Activated CD4-positive, alpha-beta T cell treated with anti-CD3 and anti-CD28 coated beads for 4 hours (primary cell): ENCODE results near the gene TFB2M.
A peak's percentile ranks its signal among the peaks of the same experiment; 100 is the strongest.
"Not testable (repeated sequence)": the region's sequence is repeated elsewhere in the genome, so short reads cannot be mapped to it uniquely, and the experiment has no call there.

Experiments
- DNase-seq, 2 donors: peaks; one replicate each; pipeline ENCODE4 v3.0.0-alpha.2; 2020

The TFB2M gene, protein sequence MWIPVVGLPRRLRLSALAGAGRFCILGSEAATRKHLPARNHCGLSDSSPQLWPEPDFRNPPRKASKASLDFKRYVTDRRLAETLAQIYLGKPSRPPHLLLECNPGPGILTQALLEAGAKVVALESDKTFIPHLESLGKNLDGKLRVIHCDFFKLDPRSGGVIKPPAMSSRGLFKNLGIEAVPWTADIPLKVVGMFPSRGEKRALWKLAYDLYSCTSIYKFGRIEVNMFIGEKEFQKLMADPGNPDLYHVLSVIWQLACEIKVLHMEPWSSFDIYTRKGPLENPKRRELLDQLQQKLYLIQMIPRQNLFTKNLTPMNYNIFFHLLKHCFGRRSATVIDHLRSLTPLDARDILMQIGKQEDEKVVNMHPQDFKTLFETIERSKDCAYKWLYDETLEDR

DNA sequence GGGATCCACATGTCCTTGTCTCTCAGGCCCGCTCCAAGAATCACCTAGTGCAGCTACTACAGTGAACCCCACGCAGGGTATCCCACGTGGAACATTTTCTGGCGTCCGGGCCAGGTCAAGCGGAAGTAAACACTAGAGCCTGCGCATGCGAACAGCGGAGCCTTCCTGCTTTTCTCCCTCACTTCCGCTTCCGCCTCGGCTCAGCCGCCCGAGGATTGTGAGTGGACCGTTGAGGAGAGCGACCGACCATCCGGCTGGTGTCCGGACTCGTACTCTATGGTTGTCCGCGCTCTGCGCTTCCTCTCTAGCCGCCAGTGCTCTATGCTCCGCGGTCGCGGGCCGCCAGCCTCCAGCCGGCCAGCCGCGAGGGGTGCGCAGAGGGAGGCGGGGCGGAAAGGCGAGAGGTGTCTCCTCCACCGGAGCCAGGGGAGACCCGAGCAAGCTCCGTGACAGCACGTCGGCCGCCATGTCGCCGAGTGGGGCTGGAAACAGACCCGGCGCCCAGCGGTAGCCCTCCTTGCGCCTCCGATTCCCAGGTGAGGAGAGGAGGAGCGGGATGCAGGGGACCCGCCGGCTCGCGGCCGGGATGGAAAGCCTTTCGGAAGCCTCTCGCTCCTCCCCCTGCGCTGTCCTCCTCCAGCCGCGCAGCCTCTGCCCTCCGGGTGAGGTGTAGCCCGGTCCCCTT lies at the start of gene TFB2M, which contains the start of gene CNST:
TSS of gene TFB2M (minus strand) at position 134 of the 685 bp plus-strand sequence. CDS start at position 11, 123 bp downstream.
TSS of gene CNST (plus strand) at position 329 of the 685 bp plus-strand sequence. CDS start 25,107 bp downstream, outside the sequence.
- DNase-seq: peak; percentile 86 to 90

DNA sequence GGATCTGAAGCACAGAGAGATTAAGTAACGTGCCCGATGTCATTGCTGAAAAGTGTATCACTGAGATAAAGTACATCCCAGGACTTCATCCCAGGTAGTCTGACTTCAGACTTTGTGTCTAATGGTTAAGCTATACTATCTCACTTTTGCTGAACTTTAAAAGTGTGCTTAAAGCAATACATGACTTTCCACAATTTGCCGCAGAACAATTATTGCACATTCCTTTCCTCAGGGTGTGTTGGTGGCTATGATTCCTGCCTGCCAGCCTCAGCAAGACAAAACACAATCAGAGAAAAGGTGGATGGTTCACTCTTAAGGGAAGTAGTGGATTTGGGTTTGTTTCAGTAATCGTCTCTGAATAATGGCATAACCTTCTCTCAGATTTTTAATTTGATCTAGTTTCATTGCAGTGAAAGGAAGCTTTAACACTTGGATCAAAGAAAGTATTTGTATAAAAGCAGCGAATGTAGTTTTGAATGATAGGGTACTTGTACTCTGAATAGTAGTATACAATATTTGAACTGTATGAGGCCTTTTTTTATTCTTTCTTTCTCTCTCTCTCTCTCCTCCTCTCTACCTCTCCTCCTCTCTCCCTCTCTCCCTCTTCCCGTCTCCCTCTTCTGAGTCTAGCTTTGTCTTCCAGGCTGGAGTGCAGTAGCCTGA lies 47.2 kb upstream of the TFB2M start:
- no peak for DNase-seq

DNA sequence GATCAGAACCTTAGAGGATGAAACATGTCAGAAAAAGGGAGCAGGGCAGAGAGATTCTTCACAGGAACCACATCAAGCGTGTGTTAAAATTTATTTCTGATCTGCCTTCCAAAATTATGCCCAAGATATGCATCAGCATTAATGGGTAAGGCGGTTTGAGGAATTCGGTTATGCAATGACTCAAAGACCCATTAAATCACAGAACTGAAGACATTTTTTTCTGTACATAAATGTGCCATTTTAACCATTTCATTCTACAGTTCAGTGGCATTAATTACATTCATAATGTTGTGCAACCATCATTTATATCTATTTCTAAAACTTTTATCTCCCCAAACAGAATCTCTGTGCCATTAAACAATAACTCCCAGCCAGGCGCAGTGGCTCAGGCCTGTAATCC lies 43.6 kb upstream of the TFB2M start:
- no peak for DNase-seq

DNA sequence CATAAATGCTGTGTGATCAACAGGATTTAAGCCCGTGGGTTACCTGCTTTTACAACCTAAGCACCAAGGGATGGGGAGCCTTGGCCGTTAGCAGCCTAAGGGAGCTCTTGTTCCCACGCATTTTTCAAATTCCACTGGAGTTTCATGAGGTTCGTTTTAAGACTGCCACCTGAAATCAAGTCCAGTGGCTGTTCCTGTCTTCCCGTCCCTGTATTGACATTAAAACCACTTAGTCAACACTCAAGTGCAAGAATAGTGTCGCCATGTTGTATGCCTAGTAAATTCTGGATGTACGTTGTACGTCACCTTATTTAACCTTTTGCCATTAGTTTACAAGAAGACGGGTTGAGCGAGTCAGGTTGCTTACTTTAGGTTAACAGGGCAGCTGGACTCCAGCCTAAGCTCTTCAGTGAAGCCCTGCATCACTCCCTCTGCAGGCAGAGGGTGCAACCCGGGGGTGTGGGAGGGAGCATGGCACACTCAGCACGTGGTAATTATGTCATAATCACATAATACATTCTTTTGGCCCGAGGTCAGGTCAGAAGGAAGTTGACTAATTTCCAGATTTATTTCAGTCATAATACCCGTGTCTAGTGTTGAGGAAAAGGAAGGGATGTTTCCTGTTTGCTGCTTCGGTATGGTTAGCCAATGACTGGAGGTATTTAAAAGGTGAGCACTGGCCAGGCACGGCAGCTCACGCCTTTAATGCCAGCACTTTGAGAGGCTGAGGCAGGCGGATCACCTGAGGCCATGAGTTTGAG lies 42.7 kb upstream of the TFB2M start:
- DNase-seq: peak; percentile 20 to 22

DNA sequence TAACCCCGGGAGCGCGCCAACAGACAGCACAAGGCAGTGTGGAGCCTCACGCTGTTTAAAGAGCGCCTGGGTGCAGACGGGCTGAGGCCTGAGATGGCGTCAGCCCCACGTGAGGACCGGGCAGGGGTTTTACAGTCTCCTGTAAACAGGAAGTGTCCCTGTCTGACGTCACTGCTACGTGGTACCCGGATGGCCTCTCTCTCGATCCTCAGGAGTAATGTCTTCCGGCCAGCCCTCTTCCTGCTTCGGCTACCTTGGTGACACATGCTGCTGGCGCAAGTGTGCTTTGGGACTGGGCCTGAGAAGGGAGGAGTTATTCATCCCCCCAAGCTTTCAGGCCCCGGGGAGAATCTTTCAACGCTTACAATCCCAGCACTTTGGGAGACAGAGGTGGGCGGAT lies 41.4 kb upstream of the TFB2M start:
- DNase-seq: no peak

DNA sequence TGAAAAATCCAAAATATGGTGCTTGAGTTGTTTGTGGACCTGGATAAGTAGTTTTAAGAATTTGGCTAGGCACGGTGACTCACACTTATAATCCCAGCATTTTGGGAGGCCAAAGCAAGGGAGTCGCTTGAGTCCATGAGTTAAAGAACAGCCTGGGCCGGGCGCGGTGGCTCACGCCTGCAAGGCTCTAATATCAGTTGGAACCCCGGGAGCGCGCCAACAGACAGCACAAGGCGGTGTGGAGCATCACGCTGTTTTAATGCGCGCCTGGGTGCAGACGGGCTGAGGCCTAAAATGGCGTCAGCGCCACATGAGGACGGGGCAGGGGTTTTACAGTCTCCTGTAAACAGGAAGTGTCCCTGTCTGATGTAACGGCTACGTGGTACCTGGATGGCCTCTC lies 39.2 kb upstream of the TFB2M start:
- not testable (repeated sequence) for DNase-seq

DNA sequence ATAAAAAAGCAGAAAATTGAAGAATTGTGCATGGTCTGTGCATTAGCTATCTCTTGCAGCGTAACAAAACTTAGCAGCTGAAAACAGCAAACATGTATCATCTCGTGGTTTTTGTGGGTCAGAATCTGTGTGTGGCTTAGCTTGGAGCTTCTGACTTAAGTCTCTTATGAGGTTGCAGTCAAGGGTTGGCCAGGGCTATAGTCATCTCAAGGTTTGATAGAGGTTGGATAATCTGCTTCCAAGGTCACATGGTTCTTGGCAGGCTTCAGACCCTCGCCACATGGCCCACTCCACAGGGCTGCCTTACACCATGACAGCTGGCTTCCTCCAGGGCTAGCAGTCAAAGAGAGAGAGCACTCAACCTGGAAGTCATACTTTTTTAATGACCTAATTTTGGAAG lies 36.1 kb upstream of the TFB2M start:
- DNase-seq: no peak

DNA sequence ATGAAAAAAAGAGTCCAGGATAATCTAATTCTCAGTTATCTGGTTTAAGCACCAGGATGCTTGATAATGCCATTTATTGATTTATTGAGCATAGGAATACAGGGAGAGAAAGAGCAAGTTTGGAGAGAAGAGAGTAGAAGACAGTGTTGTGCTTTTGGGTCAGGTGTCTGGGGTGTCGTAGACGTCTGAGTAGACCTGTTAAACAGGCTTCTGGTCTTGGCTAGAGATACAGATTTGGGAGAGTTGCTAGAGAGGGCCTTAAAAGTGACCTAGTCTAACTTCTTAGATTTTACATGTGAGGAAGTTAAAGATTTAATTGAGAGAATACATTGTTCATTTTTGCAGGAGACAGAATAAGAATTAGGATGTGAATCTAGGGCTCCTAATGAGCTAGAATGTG lies 34.5 kb upstream of the TFB2M start:
- no peak for DNase-seq

DNA sequence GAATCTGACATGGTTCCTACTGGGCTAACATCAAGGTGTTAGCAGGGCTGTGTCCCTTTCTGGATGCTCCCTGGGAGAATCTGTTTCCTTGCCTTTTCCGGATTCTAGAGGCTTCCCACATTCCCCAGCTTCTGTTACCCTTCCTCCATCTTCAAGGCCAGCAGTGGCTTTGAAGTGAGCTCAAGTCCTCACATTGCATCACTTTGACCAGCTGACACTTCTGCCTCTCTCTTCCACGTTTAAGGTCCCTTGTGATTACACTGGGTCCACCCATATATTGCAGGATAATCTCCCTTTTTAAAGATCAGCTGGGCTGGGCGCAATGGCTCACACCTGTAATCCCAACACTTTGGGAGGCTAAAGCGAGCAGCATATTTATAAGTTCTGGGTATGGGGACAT lies 33.3 kb upstream of the TFB2M start:
- DNase-seq: no peak

DNA sequence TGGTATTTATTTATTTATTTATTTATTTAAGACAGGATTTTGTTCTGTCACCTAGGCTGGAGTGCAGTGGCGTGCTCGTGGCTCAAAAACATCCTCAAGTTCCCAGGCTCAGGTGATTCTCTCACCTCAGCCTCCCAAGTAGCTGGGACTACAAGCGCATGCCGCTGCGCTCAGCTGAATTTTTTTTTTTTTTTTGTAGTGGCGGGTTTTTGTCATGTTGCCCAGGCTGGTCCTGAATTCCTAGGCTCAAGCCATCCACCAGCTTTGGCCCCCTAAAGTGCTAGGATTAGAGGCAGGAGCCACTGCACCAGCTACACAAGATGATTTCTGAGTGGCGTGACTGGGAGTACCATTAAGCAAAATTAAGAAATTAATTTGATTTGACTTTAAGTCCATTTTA lies 31.9 kb upstream of the TFB2M start:
- no peak for DNase-seq

DNA sequence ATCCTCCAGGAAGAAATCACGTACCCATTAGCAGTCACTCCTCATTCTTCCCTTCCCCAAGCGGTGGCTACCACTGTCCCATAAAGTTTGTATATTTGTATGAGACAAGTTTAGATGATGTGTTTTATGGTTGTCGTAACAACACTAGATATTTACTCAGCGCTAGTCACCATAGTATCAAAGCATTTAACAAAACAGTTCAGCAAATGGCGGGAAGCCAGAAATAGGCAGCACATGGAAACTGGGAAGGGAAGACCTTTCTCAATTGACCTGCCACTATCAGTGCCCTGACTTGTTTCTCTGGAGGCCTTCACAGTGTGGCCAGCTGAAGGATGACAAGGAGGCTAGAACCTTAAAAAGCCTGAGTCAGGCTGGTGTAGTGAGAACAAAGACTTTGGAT lies 31.3 kb upstream of the TFB2M start:
- no peak for DNase-seq

DNA sequence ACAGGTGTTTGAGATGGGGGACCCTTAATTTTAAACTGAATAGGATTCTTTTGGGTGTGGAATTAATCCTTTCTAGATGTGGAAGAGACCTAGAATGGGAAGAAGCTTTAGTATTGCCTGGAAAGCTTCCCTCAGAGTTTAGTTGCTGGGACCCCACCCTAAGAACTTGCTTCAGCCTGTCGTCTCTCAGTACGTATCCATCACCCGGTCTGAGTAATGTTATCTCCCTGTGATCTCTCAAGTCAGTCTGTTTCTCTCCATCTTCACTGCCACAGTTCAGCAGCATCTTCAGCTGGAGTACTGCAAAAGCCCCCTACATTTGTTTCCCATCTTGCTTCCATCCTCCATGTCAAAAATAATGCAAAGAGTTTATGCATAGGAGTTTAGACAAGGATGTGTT lies 29.1 kb upstream of the TFB2M start:
- no peak for DNase-seq

DNA sequence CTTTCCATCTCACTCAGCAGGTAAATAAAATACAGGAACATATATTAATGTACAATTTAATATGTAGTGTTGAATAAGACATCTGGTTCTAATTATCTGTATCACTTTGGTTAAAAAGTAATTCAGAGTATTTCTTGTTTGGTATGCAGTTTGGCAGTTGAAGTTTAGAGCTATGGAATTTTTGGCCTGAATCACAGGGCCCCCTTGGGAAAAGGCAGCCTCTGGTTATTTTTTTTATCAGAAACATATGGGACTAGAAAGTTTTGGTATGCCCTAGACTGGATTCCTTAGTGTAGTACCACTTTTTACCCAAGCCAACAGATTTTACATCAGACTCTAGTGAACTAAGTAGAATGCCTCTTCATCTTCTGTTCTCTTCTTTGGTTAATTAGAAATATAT lies 26.6 kb upstream of the TFB2M start:
- no peak for DNase-seq

DNA sequence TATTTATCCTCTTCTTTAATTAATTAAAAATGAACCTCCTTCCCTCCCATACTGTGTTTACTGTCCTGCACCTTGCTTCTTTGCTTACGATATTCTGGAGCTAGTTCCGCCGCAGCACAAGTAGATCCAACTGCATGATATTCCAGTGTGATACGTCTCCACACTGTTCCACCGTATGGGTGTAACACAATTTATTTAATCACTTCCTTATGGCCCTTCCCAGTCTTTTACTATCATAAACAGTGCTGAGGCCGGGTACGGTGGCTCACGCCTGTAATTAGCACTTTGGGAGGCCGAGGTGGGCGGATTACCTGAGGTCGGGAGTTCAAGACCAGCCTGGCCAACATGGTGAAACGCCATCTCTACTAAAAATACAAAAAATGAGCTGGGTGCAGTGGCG lies 25.9 kb upstream of the TFB2M start:
- no peak for DNase-seq

DNA sequence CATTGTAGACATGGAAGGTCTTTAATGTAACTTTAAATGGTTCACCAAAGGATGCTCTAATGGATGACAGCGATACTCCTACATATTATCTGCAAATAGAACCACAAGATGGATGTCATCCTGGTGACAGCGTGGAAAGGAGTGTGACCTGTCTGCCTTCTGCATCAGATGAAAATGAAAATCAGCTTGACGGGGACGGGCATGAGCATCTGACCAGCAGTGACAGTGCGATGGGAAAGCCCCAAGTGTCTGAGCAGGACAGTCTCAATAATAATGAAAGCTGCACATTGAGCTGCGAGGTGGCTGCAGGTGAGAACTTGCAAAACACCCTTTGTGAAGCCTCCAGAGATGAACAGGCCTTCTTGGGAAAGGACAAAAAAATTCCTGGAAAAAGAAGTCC lies 25.4 kb upstream of the TFB2M start:
- DNase-seq: no peak

DNA sequence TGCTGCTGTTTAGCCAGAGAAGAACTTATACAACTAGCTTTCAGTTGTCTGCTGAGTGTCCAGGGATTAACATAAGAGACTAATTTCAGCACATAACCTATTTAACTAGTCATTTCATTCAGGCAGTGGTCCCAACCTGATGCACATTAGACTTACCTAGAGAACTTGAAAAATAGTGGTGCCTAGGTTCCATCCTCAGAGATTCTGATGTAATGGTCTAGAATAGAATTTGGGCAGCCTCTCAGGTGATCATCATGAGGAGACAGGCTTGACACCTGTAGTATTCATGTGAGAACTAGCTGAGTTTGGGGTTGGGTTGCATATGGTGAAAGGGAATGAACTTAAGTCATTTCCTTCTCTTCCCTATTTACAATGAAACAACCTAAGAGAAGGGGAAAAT lies 25.0 kb upstream of the TFB2M start:
- no peak for DNase-seq

DNA sequence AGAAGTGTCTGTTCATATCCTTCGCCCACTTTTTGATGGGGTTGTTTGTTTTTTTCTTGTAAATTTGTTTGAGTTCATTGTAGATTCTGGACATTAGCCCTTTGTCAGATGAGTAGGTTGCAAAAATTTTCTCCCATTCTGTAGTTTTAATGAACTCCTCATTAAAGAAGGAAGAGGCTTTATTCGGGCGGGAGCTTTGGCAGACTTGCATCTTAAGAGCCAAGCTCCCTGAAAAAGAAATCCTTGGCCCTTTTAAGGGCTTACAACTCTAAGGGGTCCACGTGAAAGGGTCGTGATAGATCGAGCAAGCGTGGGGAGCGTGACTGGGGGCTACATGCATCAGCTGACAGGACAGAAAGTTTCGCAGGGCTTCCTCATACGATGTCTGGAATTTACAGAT lies 23.9 kb upstream of the TFB2M start:
- not testable (repeated sequence) for DNase-seq

DNA sequence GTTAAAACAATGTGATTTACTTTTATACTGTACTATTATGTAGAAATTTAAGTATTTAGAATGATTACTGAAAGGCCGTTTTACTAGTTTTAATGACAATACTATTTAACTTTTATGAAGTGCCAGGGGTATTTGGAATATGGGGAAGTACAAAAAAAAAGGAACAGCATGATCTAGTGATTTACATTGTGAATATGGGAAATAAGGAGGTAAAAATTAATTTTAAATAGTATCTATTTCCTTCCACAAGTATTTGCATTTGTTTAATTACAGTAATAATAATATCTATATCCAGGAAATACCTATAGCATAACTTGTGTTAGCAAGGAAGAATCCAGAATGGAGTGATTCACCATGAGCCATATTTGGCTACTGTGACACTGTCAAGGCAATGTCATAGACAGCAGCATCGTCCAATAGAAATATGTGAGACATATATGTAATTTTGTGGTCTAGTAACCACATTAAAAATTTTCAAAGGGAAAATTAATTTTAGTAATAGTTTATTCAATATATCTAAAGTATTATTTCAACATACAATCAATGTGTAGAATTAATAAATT lies 22.2 kb upstream of the TFB2M start:
- no peak for DNase-seq

DNA sequence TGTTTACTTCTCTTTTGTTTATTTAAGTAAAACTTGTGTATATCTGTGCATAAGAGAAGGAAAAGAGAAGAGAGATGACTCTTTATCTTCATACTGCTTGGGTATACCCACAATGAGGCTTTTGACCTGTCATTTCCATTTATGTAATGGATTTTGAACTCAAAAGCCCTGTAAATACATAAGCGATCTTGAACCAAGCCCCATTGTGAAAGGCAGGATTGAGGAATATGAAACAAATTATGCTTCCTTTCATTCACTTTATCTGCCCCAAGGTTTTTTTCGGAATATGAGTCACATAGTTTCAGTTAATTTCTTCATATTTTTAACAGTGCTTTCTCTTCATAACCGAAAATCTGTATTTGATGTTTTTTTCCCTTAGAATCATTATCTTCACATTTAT lies 21.5 kb upstream of the TFB2M start:
- DNase-seq: no peak

DNA sequence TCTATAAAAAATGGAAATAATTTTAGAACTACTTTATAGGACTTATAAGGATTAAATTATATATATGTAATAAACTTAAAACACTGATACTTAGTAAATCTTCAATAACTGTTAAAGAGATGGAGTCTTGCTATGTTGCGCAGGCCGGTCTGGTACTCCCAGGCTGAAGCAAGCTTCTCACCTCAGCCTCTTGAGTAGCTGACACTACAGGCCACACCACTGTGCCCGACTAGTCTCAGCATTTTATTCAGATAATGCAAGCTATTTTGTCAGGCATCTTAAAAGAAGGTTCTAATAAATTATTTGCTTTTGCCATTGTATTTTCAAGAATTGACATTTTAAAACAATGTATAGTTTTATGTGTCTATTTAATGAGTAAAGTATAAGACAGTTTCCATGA lies 21.0 kb upstream of the TFB2M start:
- DNase-seq: no peak

DNA sequence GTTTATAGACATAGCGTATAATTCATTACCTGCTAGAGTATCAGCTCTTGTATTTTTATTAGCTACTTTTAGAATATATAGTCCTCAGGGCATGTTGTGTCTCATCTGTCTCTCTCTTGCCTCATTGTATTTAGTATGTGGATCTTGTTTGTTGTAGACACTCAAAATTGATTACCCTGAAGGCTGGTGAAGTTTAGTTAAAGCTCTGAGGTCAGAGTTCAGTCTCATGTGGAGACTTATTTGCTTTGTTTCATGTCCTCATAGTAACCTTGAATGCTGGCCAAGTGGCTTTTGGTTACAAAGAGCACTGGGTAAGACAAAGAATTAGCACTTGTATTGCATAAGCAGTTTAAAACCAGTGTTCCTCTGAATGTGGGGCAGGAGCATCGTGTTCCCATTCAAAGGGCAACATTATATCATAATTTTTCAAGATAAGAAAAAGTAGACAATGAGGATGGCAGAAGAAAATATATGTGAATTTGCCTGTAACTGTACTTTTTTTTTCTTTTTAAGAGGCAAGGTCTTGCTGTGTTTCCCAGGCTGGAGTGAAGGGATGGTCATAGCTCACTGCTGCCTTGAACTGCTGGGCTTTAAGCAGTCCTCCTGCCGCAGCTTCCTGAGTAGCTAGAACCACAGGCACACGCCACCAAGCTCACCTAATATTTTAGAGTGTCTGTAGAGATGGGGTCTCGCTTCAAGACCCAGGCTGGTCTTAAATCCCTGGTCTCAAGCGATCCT lies 17.6 kb upstream of the TFB2M start:
- no peak for DNase-seq

DNA sequence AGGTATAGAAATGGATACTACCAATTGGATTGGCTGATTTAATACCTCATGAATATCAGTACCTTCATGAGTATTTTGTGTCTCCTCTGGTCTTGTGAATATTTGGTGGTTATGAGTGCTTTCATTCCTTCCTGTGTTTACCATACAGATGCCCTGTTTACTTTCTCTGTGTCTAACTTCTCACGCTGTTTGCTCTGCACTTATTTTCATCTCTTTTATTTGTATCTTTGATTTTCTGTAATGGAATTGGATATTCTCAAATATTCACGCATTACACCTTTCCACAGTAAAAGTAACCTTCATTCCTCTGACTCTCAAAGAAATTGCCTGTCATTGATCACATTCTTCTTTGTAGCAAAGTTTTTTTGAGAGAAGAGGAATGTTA lies 17.0 kb upstream of the TFB2M start:
- no peak for DNase-seq
